ENCODE measurements around the gene WDR76. TPM values are rescaled to one million over a fixed set of nuclear protein-coding genes. Genes with fewer than 3 reads are reported as not detected.

WDR76 gene
- total RNA-seq, 1 donor from 2014 or later, result 16.7 TPM

GRCh38 chr15:43908516-43909050 lies 81.8 kb downstream of the WDR76 start:
- DNase-seq (ENCODE audit: low spot score in 2 of 2) (no peak), FAIRE-seq (no peak)

- DNase-seq (ENCODE audit: low spot score in 2 of 2) (peak in 1 of 2 donors; percentile 25), FAIRE-seq (no peak)
These were observed 84.5 kb downstream of the WDR76 start for GRCh38 chr15:43911235-43911781.

GRCh38 chr15:43912208-43912607 lies 85.4 kb downstream of the WDR76 start:
- DNase-seq (ENCODE audit: low spot score in 2 of 2), result no peak
- FAIRE-seq, result no peak

GRCh38 chr15:43913026-43913780 lies 86.4 kb downstream of the WDR76 start:
- no peak for FAIRE-seq

GRCh38 chr15:43913941-43914340 lies 87.1 kb downstream of the WDR76 start:
- FAIRE-seq, result no peak
- DNase-seq (ENCODE audit: low spot score in 2 of 2), result no peak

More at GRCh38 chr15:43913026-43913780, 86.4 kb downstream of the WDR76 start:
- DNase-seq (ENCODE audit: low spot score in 2 of 2), result no peak

GRCh38 chr15:43915631-43916325 lies 89.0 kb downstream of the WDR76 start:
- no peak for FAIRE-seq
- no peak for DNase-seq (ENCODE audit: low spot score in 2 of 2)

- FAIRE-seq, result no peak
- no peak for DNase-seq (ENCODE audit: low spot score in 2 of 2)
These were observed 89.5 kb downstream of the WDR76 start for GRCh38 chr15:43916326-43916660.

Small RNAs within 50 kb of the gene (small RNA-seq; reads per million reads assigned to genes)
- gene MIR1282, result not detected
- gene RF00019, result not detected

Other genes with a start within 250 kb of the WDR76 start
- 21.6 TPM for gene PPIP5K1, start 236.8 kb upstream of the WDR76 start, total RNA-seq
- gene CKMT1B, start 233.0 kb upstream of the WDR76 start, total RNA-seq, result 7.7 TPM
- gene STRC, start 208.2 kb upstream of the WDR76 start, total RNA-seq, result under 0.01 TPM
- gene CATSPER2, start 178.2 kb upstream of the WDR76 start, total RNA-seq, result 5.3 TPM
- 6.5 TPM for gene CKMT1A, start 133.1 kb upstream of the WDR76 start, total RNA-seq
- 34.2 TPM for gene PDIA3, start 80.6 kb upstream of the WDR76 start, total RNA-seq
- gene ELL3, start 50.0 kb upstream of the WDR76 start, total RNA-seq, result 1.2 TPM
- 53.0 TPM for gene SERF2, start 34.7 kb upstream of the WDR76 start, total RNA-seq
- gene SERINC4, start 26.8 kb upstream of the WDR76 start, total RNA-seq, result 0.41 TPM
- 5.7 TPM for gene HYPK, start 26.4 kb upstream of the WDR76 start, total RNA-seq
- 27.3 TPM for gene MFAP1, start 2.3 kb upstream of the WDR76 start, total RNA-seq

Data from frontal cortex (tissue), 4 donors.